PC-9 (cell line): ENCODE results near the gene TEDC2.

Source experiments
- CTCF ChIP-seq: fragments of 200-600 bp; sonication (generic); conservative IDR thresholded peaks from 2 replicates; pipeline ENCODE4 v1.6.1; 2017; ENCODE audit warnings: mixed run types, antibody characterized with exemption, mild to moderate bottlenecking, moderate library complexity
- EZH2 ChIP-seq: fragments of 200-600 bp; sonication (generic); IDR thresholded peaks from 2 replicates; pipeline ENCODE4 v1.8.0; 2017; ENCODE audit warnings: antibody characterized with exemption, low read depth

- TF ChIP-seq CTCF (no peak), EZH2 (no peak)
Measured at GRCh38 chr16:2501946-2502895, 42.3 kb downstream of the TEDC2 start.
